Mesothelial cell of epicardium (in vitro differentiated cells): ENCODE measurements around the gene SLC9A9. TPM values are rescaled to one million over a fixed set of nuclear protein-coding genes. Genes with fewer than 3 reads are reported as not detected.

ENCODE experiments used
- DNase-seq, 2 experiments: peaks; one replicate each; pipeline ENCODE4 v3.0.0; 2021; ENCODE audit warnings: low spot score in 2 of 2; ENCODE audit not compliant: unreplicated experiment in 2 of 2
- H3K27ac Mint-ChIP-seq: 2 replicates; pipeline ENCODE4 v1.8.0; 2021; ENCODE audit warnings: mixed read lengths
- H3K27me3 Mint-ChIP-seq: 2 replicates; pipeline ENCODE4 v1.8.0; 2021; ENCODE audit warnings: low read depth, mixed read lengths
- H3K36me3 Mint-ChIP-seq: 2 replicates; pipeline ENCODE4 v1.8.0; 2021; ENCODE audit warnings: mixed read lengths
- H3K4me1 Mint-ChIP-seq: 2 replicates; pipeline ENCODE4 v1.8.0; 2021; ENCODE audit warnings: mixed read lengths
- H3K4me3 Mint-ChIP-seq: 2 replicates; pipeline ENCODE4 v1.8.0; 2021; ENCODE audit warnings: mild to moderate bottlenecking, moderate library complexity, mixed read lengths
- H3K9me3 Mint-ChIP-seq: 2 replicates; pipeline ENCODE4 v1.8.0; 2021; ENCODE audit warnings: mixed read lengths
- CTCF ChIP-seq: fragments of 200-600 bp; sonication (generic); IDR thresholded peaks from one replicate; pipeline ENCODE4 v1.5.0; 2021; ENCODE audit warnings: antibody characterized with exemption; ENCODE audit not compliant: unreplicated experiment
- total RNA-seq: library from RNA; stranded (reverse); gene quantifications from 3 replicates; pipeline ENCODE4 v1.2.1, GENCODE V29; 2021

Gene SLC9A9
- total RNA-seq, 1 donor from 2014 or later, result 2.7 TPM

- Mint-ChIP-seq H3K27me3 (no peaks in the 10 kb centered on the region), H3K9me3 (peaks cover 15% of the 10 kb centered on the region)
- DNase-seq, result no peak
Measured at GRCh38 chr3:143736205-143736997, 111.9 kb downstream of the SLC9A9 start.

GRCh38 chr3:143731776-143732175 lies 116.5 kb downstream of the SLC9A9 start:
- no peak for TF ChIP-seq CTCF
- peaks cover 4% of the 10 kb centered on the region for H3K27me3 Mint-ChIP-seq

More at GRCh38 chr3:143736205-143736997, 111.9 kb downstream of the SLC9A9 start:
- no peaks in the 10 kb centered on the region for H3K36me3 Mint-ChIP-seq
- no peak overlapping the region for H3K4me3 Mint-ChIP-seq
- H3K27ac Mint-ChIP-seq, result no peak overlapping the region
- H3K4me1 Mint-ChIP-seq, result no peaks in the 10 kb centered on the region
- no peak for TF ChIP-seq CTCF

GRCh38 chr3:143731320-143731719 lies 116.9 kb downstream of the SLC9A9 start:
- H3K4me1 Mint-ChIP-seq, result peaks cover 5% of the 10 kb centered on the region
- H3K36me3 Mint-ChIP-seq, result no peaks in the 10 kb centered on the region
- H3K27me3 Mint-ChIP-seq, result peaks cover 4% of the 10 kb centered on the region
- H3K9me3 Mint-ChIP-seq, result no peaks in the 10 kb centered on the region
- DNase-seq, result no peak
- TF ChIP-seq CTCF, result no peak
- H3K4me3 Mint-ChIP-seq, result no peak overlapping the region
- no peak overlapping the region for H3K27ac Mint-ChIP-seq

More at GRCh38 chr3:143731776-143732175, 116.5 kb downstream of the SLC9A9 start:
- Mint-ChIP-seq H3K4me3 (no peak overlapping the region), H3K27ac (no peak overlapping the region), H3K9me3 (no peaks in the 10 kb centered on the region), H3K36me3 (no peaks in the 10 kb centered on the region), H3K4me1 (peaks cover 2% of the 10 kb centered on the region)
- no peak for DNase-seq

GRCh38 chr3:143727391-143727790 lies 120.9 kb downstream of the SLC9A9 start:
- DNase-seq, result no peak
- TF ChIP-seq CTCF, result no peak
- Mint-ChIP-seq H3K27me3 (peaks cover 4% of the 10 kb centered on the region), H3K9me3 (peaks cover 3% of the 10 kb centered on the region), H3K4me3 (no peak overlapping the region), H3K27ac (no peak overlapping the region), H3K4me1 (peaks cover 5% of the 10 kb centered on the region), H3K36me3 (no peaks in the 10 kb centered on the region)

GRCh38 chr3:143726727-143727126 lies 121.5 kb downstream of the SLC9A9 start:
- H3K36me3 Mint-ChIP-seq, result no peaks in the 10 kb centered on the region
- H3K27me3 Mint-ChIP-seq, result peaks cover 4% of the 10 kb centered on the region
- no peak for TF ChIP-seq CTCF
- H3K4me1 Mint-ChIP-seq, result peaks cover 5% of the 10 kb centered on the region
- DNase-seq, result no peak
- H3K4me3 Mint-ChIP-seq, result no peak overlapping the region
- H3K9me3 Mint-ChIP-seq, result peaks cover 3% of the 10 kb centered on the region
- no peak overlapping the region for H3K27ac Mint-ChIP-seq
